ENCODE measurements around the gene KCNK3.
"Not testable (repeated sequence)": the region's sequence is repeated elsewhere in the genome, so short reads cannot be mapped to it uniquely, and the experiment has no call there.

KCNK3 gene

DNA sequence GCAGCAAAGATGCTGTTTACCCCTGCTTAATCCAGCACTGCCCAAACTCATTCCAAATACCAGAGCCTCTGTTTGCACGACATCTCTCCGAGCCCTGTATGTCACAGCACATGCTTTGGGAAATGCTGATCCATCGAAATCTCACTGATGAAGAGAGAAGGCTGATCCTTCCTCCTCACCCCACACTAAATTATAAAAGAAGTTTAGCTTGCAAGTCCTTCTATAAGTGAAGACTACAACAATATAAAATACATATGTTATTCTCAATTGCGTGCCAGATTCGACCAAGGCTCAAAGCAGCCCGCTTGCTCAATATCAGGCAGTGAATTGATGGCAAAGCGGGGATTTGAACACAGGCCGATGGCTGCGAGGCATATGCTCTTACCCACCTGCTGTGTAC is 40.9 kb downstream of the KCNK3 start:
- DNase-seq = no peak

DNA sequence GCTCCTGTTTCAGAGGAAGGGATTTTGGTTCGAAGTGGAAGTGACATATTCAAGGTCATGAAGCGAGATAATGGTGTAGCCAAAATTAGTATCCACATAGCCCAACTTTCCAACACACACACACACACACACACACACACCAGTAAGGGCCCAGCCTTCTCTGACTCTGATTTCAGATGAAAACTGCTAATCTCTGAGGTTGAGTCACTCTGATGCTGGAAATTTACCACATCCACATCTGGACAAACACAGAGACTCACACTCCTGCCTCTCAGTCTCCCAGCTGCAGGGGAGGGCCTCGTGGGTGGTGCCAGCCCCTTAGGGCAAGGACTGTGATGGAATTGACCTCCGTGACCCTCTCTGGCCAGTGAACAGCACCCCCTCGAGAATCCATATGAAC is 42.6 kb downstream of the KCNK3 start:
- DNase-seq = no peak

DNA sequence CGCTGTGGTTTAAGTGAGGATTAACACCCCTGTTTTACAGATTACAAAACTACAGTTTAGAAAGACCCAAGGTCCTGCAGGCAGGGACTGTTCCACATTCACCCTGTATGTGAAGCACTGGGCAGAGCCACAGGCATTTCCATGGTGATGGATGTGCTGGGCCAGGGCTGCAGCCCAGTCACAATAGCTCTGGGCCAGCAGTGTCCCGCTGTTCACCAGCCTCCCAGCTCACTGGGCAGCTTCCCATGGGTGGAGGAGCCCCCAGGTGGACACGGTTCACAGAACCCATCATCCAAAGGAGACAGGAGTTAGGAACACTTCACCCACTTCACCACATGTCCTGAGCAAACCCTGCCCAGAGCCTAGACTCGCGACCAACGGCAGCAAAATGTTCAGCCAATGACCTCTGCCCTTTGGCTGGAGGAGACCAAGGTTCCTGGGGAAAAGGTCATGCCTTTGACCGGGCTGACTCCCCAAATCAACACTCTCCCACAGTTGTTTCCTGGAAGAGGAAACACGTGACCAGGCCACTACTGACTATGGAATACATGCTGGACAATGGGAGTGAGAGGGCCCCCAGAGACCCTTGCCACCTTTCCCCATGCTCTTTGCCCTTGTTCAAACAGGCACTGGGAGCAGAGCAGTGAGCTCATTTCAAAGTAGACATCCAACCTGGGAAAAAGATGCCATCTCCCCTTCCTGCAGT is 43.5 kb downstream of the KCNK3 start:
- DNase-seq = no peak

DNA sequence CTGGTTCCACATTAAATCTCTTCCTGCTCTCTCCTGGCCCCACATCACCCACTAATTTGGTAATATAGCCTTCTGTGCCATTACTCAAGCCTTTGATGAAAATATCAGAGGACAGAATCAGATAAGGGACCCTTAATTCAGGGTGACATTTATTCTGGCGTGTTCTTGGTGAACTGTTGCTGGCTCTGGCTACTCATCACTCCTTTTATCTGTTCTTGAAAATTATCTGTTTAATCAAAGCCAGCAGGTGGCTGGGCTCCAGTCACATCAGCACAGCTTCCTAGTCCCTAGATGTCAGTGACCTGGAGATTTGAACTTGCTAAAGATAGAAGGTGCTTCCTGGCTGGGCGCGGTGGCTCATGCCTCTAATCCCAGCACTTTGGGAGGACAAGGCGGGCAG is 44.7 kb downstream of the KCNK3 start:
- no peak for DNase-seq

DNA sequence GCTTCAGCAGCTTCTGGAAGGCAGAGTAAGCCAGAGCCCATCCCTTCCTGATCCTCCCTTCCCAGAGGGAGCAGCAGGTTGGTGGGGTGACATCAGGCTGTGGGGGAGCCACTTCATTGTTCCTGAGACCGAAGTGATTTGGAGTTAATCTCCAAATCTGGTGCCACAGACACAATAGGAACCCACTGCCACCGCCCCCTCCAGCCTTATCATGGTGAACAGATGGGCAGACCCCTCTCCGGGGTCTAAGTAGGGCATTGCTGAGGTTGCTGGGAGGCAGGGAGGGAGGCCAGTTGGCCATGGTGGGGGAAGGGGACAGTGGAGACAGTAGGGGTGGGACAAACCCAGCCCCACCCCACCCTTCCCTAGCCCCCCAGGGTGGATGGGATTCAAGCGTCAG is 46.0 kb downstream of the KCNK3 start:
- no peak for DNase-seq

DNA sequence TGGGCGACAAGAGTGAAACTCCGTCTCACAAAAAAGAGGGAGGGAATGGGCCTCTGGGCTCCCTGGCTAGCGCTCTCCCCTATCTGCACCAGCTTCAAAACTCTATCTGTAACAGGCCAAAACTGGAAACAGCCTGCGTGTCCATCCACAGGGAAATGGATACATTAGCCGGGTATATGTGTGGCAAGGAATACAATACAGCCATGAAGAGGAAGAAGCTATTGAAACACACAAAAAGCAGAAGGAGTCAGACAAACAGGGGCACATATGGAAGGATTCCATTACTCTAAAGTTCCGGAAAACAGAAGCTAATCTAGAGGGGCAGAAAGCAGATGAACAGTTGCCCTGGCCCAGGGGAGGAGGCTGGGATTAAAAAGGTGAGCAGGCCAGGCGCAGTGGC is 47.0 kb downstream of the KCNK3 start:
- no peak for DNase-seq

DNA sequence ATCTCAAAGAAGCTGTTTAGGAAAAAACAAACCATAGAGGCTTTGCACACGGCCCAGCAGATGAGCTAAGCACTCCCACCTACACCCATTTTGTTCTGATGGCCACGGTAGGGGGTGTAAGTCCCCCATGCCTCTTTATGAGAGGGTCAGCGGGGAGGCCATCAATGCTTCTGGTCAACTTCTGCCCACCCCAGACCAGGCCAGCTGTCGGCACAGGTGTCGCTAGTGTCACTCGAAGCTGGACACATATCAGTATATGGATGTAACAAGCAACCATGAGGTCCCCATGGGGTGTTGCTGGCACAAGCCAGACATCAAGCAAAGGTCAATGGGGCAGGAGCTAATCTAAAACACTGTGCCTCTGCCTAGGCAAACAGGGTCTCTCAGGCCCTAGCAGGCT is 47.8 kb downstream of the KCNK3 start:
- DNase-seq = no peak

DNA sequence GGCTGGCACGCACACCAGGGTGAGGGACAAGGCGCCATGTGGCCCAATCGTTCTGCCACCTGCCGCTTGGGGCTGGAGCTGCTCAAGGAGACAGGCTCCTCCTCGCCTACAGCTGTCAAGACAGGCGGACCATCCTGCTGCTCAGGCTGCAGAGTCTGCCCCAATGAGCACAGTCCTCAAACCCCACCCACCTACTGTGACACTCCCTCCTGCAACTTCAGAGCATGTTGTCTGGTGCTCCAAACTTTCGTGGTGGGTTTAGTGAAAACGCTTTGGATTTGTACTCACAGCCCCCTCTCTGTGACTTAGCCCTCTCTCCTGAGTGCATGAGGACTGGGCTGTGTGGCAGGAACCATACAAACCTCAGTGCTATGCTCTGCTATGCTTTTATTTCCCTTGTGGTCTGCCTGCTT is 48.4 kb downstream of the KCNK3 start:
- no peak for DNase-seq

DNA sequence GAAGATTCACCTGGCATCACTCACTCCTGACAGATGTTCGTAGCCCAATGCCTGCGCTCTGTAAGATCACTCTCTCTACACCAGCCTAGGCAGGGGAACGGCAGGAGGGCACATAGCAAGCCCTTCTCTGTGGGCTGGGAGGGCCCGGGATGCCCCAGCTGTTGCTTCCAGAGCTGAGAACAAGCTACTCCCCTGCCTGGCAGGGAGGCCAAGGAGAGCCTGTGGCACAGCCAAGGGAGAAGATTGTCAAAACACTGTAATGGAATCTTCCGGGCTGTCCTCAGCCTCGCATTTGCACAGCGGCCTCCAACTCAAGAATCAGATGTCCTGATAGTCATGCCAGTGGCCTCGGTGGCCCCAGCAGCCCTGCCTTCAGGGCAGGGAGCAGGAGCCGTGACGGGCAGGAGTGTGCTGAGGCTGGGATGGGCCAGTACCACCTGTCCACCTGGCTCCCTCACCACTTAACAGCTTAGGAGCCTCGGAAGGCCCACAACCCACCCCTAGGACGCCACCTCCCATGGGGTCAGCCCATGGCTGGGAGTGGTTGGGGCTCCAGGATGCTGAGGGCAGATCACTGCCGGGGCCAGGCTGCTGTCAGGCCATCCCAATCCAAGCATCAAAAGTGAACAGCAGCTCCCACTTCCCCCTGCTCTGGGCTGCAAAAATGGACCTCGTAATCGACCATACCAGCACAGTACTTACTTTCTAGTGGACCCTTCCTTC is 49.7 kb downstream of the KCNK3 start:
- DNase-seq = no peak

DNA sequence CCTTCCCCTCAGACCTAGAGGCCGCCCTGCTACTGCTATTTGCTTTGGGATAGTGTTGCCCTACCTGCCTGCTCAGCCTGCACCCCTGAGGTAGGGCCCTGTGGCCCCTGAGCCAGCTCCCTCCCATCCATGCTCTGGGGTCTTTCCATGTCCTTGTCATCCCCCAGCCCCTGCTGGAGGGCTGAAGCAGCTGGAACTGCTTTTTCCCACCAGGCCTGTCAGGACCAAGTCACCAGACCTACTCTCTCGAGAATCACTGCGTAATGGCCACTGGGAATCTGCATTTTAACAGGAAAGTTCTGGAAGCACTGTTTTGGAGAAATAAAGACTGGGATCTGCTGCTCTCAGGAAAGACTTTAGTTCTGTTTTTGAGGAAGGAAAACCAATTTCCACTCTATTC is 51.3 kb downstream of the KCNK3 start:
- no peak for DNase-seq

DNA sequence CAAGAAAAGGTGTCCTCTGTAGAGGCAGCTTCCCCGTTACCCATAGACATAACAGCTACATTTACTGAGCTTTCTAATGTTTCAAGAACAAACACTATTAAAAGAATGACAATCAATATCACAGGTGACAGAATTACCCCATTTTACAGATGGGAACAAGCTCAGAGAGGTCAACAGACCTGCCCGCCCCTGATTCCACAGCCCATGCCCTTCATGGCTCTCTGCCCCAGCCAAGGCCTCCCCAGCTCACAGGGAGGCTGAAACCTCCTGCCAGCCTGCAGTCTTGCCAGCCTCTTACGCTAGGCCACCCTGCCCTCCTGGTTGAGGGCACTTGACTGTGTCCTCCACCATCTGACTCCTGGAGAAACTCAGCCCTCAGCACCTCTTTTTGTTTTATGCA is 52.4 kb downstream of the KCNK3 start:
- DNase-seq = no peak

DNA sequence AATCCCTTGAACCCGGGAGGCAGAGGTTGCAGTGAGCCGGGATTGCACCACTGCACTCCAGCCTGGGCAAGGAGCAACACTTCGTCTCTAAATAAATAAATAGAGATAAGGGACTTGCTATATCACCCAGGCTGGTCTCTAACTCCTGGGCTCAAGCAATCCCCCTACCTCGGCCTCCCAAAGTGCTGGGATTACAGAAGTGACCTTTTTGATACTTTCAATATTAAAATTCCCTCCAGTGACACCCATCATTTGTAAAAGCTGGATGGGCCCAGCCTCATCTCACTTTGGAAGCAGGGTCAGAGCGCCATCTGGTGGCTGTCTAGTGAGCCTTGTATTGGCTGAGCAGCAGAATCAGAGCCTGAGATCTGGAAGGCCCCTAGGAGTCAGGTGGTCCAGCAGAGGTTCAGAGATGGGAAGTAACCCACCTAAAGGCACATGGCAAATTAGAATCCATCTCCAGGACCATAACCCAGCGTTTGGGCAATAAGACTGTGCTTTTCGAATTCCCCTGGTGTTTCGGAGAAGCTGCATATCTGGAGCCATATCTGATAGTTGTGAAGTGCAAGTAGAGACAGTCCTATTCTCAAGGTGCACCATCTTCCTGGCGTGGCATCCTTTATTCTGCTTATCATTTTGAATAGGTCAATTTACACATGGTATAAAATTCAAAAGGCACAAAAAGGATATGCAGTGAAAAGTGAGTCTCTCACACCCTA is 53.2 kb downstream of the KCNK3 start:
- peak; percentile 91 for DNase-seq

DNA sequence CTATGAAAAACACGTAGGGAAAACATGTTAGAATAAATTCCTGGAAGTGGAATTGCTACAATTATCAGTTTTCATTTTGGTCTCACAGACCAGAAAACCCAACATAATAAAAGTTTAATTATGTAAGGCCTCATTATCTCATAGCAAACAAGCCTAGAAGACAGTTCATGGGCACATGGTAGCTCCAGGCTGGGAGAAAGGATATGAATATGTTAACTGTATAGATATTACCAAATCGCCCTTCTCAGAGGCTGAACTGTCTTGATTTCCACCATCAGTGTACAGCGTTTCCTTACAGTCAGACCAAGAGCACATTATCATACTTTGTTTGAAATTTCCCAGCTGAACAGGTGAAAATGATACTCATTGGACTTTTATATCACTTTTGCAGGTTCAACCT is 54.4 kb downstream of the KCNK3 start:
- DNase-seq = no peak

DNA sequence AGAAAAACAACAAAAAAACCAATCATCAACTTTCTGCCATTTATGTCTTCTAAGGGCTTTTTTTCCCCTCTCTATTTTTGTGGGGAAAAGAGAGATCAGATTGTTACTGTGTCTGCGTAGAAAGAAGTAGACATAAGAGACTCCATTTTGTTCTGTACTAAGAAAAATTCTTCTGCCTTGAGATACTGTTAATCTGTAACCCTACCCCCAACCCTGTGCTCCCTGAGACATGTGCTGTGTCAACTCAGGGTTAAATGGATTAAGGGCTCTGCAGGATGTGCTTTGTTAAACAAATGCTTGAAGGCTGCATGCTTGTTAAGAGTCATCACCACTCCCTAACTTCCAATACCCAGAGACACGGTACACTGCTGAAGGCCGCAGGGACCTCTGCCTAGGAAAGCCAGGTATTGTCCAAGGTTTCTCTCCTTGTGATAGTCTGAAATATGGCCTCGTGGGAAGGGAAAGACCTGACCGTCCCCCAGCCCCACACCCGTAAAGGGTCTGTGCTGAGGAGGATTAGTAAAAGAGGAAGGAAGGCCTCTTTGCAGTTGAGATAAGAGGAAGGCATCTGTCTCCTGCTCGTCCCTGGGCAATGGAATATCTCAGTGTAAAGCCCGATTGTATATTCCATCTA is 57.4 kb downstream of the KCNK3 start:
- not testable (repeated sequence) for DNase-seq

DNA sequence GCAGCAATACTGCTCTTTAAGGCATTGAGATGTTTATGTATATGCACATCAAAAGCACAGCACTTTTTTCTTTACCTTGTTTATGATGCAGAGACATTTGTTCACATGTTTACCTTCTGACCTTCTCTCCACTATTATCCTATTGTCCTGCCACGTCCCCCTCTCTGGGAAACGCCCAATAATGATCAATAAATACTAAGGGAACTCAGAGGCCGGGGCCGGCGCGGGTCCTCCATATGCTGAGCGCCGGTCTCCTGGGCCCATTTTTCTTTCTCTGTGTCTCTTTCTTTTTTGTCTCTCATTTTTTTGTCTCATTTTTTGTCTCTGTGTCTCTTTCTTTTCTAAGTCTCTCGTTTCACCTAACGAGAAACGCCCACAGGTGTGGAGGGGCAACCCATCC is 57.9 kb downstream of the KCNK3 start:
- DNase-seq = not testable (repeated sequence)

DNA sequence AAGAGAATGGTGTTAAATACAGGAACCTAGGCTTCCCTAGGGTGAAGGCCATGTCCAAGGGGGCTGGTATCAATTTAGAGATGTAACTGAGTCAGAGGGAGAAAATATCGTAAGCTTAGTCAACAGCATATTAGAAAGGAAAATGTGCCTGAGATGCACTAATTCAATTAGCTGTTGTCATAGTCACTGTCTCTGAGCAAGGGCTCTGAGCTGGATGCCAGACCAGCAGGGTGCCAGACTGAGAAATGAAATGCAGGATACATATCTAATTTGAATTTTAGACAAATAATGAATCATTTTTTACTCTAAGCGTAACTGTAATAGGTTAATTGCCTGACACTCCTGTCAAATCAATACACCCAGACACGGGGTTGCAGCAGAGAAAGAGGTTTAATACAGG is 60.1 kb downstream of the KCNK3 start:
- DNase-seq = no peak

DNA sequence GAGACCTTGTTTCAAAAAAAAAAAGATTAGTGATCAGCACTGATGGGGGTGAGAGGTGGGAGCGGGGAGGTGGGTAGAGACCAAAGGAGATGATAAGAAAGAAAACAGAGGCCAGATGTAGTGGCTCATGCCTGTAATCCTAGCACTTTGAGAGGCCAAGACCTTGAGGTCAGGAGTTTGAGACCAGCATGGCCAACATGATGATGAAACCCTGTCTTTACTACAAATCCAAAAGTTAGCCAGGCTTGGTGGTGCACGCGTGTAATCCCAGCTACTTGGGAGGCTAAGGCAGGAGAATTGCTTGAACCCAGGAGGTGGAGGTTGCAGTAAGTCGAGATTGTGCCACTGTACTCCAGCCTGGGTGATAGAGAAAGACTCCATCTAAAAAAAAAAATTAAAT is 62.0 kb downstream of the KCNK3 start:
- no peak for DNase-seq

DNA sequence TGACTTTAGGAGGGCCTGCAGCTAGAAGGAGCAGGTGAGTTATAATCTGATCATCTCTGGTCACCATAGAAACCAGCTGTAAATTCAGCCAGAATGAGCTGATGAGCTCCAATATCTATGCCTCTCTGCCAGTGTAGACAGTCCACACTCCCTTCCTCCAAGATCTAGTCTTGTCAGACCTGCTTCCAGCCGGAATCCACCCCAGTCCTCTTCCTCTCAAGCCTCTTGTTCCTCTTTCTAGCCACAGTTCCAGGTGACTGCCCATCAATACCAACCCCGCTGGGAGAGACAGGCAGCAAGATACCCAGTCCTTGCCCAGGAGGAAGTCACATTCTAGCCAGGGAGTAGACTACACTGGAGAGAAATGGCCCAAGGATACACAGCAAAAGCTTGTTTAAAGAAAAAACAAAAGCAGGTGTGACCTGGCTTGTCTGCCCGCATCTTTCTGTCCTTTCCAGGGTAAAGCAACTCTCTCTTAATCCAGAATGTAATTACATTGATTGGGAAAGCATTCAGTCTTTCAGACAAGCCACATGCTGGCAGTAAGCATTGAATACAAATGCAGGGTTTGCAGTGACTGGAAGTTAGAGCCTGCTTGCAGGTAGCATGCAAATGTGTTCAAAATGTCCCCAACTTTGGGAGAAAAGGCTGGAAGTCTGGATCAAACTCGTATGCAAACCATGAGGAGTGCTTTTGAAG is 62.6 kb downstream of the KCNK3 start:
- DNase-seq = no peak

DNA sequence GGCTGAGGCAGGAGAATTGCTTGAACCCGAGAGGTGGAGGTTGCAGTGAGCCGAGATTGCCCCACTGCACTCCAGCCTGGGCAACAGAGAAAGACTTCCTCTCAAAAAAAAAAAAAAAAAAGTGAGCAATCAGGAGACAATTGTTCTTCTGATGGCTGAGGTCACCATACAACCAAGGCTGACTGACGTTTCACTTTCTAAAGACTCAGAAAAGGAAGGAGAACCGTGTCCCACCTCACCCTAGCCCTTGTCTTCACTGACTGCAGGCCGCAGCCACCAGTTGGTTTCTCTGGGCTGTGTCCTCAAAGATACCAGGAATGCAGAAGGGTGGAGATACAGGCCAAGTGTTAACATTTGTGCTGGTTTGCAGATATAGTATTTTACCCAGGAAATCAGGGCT is 63.8 kb downstream of the KCNK3 start:
- no peak for DNase-seq

DNA sequence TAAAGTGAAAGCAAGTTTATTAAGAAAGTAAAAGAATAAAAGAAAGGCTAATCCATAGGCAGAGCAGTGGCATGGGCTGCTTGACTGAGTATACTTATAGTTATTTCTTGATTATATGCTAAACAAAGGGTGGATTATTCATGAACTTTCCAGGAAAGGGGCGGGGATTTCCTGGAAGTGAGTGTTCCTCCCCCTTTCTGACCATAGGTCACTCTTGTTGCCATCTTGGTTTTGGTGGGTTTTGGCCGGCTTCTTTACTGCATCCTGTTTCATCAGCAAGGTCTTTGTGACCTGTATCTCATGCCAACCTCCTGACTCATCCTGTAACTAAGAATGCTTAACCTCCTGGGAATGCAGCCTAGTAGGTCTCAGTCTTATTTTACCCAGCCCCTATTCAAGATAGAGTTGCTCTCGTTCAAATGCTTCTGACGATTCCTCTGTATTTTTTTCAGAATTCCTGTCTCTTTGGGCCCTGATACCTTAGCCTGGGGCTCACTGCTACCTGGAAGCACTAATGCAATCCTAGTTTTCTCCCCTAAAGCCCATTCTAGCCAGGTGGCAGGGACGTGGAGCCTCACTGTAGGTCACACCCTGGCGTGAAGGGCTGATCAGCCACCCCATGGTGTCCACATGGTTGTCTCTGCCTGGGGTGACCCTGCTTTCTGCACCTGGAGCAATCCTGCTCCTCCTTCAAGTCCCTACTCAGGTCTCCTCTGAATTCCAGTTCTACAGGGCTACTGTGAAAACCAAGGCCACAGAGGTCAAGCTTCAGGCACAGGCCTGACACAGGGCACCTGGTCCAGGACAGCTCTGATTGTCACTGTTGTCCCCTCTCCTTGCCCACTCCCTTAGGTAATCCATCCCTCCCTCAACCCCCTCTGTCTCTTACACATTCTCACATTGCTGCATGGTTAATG is 65.6 kb downstream of the KCNK3 start:
- no peak for DNase-seq

DNA sequence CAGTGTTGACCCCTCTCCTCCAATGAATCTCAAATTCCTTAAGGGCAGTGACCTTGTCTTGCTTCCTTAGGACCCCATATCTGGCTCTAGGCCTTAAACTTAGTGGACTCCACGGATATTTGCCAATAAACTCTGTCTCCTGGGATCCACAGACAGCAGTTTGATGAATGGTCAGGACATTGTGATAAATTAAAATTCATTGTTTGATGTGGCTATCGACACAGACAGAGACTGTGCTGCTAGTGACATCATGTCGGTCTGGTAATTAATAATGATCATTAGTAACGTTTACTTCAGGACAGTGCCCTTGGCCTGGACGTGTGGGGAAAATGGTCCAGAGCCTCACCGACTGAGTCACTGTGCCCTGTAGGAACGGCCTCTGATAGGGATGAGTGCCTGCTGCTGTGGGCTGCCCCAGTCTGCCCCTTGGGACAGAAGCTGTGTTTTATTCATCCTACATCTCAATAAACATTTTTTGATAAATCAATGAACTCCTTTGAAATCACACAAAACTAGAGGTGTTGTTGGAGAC is 66.3 kb downstream of the KCNK3 start:
- no peak for DNase-seq

DNA sequence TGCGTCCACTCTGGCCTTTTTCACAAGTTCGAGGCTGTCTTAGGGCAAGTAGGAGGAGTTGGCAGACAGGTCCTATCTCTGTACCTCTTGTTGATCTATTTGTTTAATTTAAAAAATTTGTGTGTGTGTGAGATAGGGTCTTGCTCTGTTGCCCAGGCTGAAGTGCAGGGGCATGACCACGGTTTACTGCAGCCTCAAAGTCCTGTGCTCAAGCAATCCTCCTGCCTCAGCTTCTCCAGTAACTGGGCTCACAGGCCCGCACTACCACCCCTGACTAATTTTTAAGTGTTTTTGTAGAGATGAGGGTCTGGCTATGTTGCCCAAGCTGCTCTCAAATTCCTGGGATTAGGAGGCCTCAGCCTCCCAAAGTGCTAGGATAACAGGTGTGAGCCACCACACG is 67.3 kb downstream of the KCNK3 start:
- no peak for DNase-seq

Data from activated CD8-positive, alpha-beta memory T cell treated with anti-CD3 and anti-CD28 coated beads for 24 hours (primary cell).